ENCODE results near the gene CMSS1.

DNA sequence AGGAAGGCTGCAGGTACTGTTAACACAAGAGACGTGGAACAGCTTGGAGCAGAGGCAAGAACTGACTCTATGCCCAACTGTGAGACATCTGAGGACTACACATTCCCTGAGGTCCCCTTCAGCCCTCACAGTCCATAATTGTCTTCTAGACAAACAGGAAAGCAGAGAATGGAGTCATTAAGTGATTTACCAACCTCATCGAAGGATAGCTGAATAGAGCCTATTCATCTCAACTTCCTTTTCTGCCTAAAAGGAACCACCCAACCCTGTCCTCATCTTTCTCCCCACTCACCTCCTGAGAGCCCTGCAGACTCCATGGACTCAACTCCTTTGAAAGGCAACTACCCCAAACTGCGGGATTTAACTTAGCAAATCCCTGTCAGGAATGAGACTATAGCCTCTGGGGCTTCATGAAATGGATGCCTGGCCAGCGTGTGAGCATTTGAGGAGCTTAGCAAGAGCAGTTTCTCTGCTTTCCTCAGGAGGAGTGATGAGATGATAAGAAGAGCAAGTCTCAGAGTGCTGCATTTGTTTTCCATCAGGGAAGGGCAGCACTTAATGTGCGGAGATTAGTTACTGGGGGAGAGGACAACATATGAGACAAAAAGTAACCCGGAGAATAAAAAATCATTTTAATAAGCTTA lies 358.1 kb downstream of the CMSS1 start:
- TF ChIP-seq POLR2A (IDR thresholded peaks at IDR 0.05), result no peak
- TF ChIP-seq, protein P1, sequence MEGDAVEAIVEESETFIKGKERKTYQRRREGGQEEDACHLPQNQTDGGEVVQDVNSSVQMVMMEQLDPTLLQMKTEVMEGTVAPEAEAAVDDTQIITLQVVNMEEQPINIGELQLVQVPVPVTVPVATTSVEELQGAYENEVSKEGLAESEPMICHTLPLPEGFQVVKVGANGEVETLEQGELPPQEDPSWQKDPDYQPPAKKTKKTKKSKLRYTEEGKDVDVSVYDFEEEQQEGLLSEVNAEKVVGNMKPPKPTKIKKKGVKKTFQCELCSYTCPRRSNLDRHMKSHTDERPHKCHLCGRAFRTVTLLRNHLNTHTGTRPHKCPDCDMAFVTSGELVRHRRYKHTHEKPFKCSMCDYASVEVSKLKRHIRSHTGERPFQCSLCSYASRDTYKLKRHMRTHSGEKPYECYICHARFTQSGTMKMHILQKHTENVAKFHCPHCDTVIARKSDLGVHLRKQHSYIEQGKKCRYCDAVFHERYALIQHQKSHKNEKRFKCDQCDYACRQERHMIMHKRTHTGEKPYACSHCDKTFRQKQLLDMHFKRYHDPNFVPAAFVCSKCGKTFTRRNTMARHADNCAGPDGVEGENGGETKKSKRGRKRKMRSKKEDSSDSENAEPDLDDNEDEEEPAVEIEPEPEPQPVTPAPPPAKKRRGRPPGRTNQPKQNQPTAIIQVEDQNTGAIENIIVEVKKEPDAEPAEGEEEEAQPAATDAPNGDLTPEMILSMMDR (IDR thresholded peaks at IDR 0.05), result no peak

Measured in right lobe of liver (tissue), 4 donors.